ENCODE data around the gene GRM6. TPM values are rescaled to one million over a fixed set of nuclear protein-coding genes. Genes with fewer than 3 reads are reported as not detected.

Gene GRM6
- not detected in 2 replicates for total RNA-seq (2014; rRNA removed; shearing (Covaris generic))

DNA sequence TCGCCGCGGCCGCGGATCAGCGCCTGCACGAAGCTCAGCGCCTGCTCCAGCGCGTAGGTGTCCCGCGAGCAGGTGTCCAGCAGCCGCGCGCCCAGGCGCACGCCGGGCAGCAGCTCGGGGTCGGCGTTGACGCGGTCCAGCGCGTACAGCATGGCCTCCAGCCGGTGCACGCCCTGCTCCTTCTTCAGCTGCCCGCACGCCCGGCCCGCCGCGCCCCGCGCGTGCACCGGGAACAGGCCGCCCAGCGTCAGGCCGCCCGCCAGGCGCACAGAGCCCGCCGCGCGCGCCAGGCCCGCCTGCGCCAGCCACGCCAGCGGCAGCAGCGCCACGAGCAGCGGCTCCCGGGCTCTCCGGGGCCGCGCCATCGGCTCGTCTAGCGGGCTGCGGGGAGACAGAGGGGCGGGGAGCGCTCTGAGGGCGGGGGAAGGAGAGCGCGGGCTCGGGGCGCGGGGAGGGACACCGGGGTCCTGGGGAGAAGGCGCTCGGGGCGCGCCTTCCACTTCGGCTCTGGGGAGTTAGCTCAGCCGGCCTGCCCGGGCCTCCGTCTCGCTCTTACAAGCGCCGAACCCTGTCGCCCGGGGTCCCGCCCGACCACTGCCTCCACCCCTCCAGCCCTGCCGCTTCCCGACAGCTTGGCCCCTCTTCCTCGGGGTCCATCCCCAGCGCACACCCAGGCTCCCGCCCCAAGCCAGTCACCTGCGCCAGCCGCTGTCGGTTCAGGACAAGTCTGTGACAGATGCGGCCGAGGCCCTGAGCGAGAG, at the start of gene GRM6:
Gene GRM6 (minus strand): TSS at position 741 of the 761 bp plus-strand sequence. CDS start 376 bp downstream, at position 365.
- Histone ChIP-seq H3K27ac (no peak within 1 kb of the TSS), H3K4me1 (no peaks in the 10 kb centered on the region), H3K27me3 (no peaks in the 10 kb centered on the region), H3K4me3 (no peak within 1 kb of the TSS), H3K36me3 (no peaks in the 10 kb centered on the region), H3K9me3 (replicated peaks) (no peaks in the 10 kb centered on the region)
- no peak for DNase-seq

DNA sequence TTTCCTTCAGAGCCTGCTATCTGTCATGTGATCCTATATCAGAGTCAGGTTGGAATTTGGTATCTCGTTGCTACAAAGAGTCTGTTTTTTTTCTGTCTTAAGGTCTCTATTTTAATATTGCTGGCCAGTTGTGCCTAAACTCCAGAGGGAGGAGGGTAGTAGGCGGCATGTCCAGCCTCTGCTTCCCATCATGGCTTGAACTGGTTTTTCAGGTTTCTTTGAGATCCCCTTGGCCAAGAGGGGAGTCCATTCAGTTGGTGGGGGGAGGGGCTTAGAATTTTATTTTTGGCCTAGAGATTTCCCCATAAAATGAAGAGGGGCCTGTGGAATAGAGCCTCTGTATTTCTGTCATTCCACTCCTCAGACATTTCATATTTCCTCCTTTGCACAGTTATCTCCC, 49.6 kb upstream of the GRM6 start:
- H3K4me1 ChIP-seq = no peaks in the 10 kb centered on the region
- no peak overlapping the region for H3K27ac ChIP-seq
- H3K4me3 ChIP-seq = no peak overlapping the region
- no peaks in the 10 kb centered on the region for H3K27me3 ChIP-seq
- DNase-seq = no peak
- no peaks in the 10 kb centered on the region for H3K36me3 ChIP-seq
- H3K9me3 ChIP-seq (replicated peaks) = no peaks in the 10 kb centered on the region; the same call in 1 of the 2 replicates

DNA sequence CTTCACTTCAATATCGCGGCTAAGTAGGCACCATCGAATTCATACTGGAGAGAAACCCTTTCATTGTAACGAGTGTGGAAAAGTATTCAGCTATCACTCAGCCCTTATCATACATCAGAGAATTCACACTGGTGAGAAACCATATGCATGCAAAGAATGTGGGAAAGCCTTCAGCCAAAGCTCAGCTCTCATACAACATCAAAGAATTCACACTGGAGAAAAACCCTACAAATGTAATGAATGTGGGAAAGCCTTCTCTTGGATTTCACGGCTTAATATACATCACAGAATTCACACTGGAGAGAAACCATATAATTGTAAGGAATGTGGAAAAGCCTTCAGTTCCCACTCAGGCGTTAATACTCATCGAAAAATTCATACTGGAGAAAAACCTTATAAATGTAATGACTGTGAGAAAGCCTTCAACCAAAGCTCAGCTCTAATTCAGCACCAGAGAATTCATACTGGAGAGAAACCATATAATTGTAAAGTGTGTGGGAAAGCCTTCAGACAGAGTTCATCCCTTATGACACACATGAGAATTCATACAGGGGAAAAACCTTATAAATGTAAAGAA, 38.0 kb upstream of the GRM6 start:
- H3K4me3 ChIP-seq = no peak overlapping the region
- peaks cover 41% of the 10 kb centered on the region for H3K9me3 ChIP-seq (replicated peaks)
- no peaks in the 10 kb centered on the region for H3K4me1 ChIP-seq
- no peaks in the 10 kb centered on the region for H3K27me3 ChIP-seq
- no peak overlapping the region for H3K27ac ChIP-seq
- no peak for DNase-seq
- H3K36me3 ChIP-seq = peaks cover 22% of the 10 kb centered on the region

DNA sequence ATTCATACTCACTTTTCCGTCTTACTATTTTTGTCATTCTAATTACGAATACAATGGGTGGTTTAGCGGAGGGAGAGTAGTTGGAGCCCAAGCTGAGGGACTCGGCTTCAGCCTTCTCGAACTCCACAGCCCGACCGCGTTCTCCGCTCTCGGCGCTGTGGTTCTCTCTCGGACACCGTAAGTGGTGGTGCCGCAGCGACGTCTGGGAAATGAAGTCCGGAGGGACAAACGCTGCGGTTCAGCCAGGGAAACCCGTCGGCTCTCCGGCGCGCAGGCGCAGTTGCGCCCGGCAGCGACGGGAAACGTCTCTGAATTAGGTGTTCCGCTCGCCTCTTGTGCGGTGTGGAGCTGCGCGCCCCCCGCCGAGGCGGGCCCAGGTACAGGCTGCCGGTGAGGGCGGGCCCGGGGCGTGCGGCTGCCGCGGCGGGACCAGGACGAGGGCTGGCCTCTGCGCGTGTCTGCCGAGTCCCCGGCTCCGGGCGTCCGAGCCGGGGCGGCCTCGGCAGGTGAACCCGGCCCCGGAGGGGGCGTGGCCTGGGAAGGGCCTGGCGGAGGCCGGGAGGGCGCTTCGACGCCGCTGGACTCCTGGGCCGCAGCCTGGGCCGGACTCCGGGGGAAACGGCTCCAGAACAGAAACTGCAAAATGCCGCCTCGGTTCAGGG, 28.5 kb upstream of the GRM6 start, which contains the start of gene ZNF879:
Gene ZNF879 (plus strand): TSS at position 277 of the 662 bp plus-strand sequence. CDS start 1,201 bp downstream, outside the sequence.
- Histone ChIP-seq H3K4me1 (no peaks in the 10 kb centered on the region), H3K27me3 (no peaks in the 10 kb centered on the region), H3K36me3 (no peaks in the 10 kb centered on the region), H3K4me3 (peak within 1 kb of the TSS; percentile 76), H3K27ac (no peak within 1 kb of the TSS; the same call in 1 of the 2 replicates), H3K9me3 (replicated peaks) (peaks cover 4% of the 10 kb centered on the region; the same call in 1 of the 2 replicates)
- DNase-seq = peak; percentile 93 to 95

DNA sequence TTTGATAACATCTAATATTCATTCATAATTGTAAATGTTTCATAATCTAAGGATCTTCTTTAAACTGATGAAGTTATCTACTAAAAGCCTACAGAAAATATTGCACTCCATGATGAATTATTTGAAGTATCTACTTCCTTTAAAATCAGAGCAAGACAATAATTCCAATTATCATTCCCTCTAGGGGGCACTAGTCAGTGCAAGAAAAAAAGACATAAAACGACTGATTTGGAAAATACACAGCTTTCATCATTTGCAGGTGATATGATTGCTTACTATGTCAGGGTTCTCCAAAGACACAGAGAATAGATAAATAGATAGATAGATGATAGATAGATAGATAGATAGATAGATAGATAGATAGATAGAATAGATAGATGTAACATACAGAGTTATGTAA, 13.5 kb upstream of the GRM6 start:
- no peaks in the 10 kb centered on the region for H3K4me1 ChIP-seq
- H3K4me3 ChIP-seq = no peak overlapping the region

DNA sequence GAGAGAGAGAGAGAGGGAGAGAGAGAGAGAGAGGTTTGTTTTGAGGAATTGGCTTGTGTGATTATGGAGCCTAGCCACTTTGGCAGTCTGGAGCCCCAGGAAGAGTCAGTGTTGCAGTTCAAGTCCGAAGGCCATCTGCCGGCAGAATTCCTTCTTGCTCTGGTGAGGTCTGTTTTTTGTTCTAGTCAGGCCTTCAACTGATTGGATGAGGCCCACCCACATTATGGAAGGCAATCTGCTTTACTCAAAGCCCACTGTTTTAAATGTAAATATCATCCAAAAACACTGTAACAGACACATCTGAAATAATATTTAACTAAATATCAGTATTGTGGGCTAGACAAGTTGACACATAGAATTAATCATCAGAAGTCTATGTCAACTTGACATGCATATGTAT, 11.4 kb upstream of the GRM6 start:
- no peaks in the 10 kb centered on the region for H3K27me3 ChIP-seq
- H3K36me3 ChIP-seq = no peaks in the 10 kb centered on the region
- no peak overlapping the region for H3K4me3 ChIP-seq
- DNase-seq = no peak
- no peak overlapping the region for H3K27ac ChIP-seq
- no peaks in the 10 kb centered on the region for H3K4me1 ChIP-seq
- H3K9me3 ChIP-seq (replicated peaks) = peaks cover 3% of the 10 kb centered on the region; the same call in 1 of the 2 replicates

More for the DNA sequence above, 13.5 kb upstream of the GRM6 start:
- no peak overlapping the region for H3K27ac ChIP-seq
- no peaks in the 10 kb centered on the region for H3K36me3 ChIP-seq
- H3K27me3 ChIP-seq = no peaks in the 10 kb centered on the region
- peak in 1 of 2 experiments; percentile 6 for DNase-seq
- H3K9me3 ChIP-seq (replicated peaks) = peaks cover 3% of the 10 kb centered on the region; the same call in 1 of the 2 replicates

DNA sequence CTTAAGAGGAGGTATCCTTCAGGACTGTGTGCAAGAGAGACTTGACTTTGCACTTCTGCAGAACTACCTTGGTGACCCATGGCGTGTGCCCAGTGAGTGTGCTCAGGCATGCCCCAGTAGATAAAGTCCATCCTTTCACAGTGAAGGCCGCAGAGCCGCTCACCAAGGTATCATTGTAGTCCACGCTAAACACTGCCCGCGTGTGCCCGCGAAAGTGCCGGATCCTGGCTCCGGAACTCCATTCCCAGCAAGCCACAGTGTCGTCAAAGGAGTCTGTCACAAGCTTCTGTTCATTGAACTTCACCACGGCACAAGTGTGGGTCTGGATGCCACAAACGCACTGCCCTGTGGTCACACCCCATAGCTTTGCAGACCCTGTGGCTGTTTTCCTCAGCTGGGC, 3.3 kb upstream of the GRM6 start:
- Histone ChIP-seq H3K4me1 (no peaks in the 10 kb centered on the region), H3K27ac (no peak overlapping the region), H3K4me3 (no peak overlapping the region), H3K27me3 (no peaks in the 10 kb centered on the region), H3K9me3 (replicated peaks) (no peaks in the 10 kb centered on the region), H3K36me3 (no peaks in the 10 kb centered on the region)
- DNase-seq = no peak

DNA sequence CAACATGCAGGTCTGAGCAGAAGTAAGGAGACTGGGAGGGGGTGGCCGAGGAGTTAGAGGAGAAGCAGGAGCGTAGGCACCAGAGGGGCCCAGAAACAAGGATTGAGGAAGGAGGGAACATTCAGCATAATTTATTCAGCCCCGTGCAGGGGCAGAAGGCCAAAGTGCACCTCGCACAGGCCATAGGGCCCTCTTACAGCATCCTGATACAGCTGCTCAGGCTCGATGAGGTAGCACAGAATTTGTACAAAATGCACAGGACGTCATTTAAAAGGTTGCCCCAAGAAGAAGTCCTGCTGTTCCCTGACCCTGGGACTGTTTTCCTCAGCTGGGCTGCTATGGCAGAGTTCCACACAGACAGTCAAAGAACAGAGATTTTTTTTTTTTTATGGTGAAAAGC, 2.1 kb upstream of the GRM6 start:
- Histone ChIP-seq H3K27ac (no peak overlapping the region), H3K9me3 (replicated peaks) (no peaks in the 10 kb centered on the region), H3K27me3 (no peaks in the 10 kb centered on the region), H3K36me3 (no peaks in the 10 kb centered on the region), H3K4me3 (no peak overlapping the region), H3K4me1 (no peaks in the 10 kb centered on the region)
- DNase-seq = no peak

DNA sequence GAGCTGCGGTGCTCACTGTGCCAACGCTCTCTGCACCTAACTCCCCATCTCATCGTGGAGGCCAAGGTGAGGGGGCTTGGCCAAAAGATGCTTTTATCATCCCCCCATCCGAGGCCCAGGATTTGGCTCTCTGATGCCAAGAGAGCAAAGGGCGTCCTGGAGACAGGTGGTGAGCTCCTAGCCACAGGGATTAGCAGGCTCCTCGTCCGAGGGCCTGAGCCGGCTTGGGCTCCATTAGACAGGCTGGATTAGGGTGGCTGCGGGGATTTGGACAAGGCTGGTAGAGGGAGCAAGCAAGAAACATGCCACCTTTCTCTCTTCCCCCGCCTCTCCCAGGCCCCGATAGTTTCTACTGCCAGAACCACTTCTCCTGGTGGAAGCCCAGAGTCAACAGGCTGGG, 1.0 kb upstream of the GRM6 start:
- Histone ChIP-seq H3K4me3 (no peak overlapping the region), H3K9me3 (replicated peaks) (no peaks in the 10 kb centered on the region)
- no peak for DNase-seq

DNA sequence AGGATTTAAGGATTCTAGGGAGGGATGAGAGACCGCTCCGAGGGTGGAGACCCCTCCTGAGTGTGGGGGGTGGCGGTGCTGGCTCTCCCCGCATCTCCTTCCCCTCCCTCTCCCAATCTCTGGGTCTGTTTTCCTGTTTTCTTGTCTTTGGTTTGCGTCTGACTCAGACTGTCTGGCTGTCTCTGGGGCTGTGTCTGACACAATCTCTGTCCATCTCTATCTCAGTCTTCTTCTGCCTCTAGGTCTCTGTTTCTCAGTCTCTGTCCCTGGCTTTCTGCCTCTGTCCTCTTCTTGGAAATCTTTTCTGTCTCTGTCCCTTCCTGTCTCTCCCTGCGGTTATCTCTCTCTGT, 196 bp upstream of the GRM6 start:
- Histone ChIP-seq H3K4me1 (no peaks in the 10 kb centered on the region), H3K36me3 (no peaks in the 10 kb centered on the region), H3K27ac (no peak overlapping the region), H3K9me3 (replicated peaks) (no peaks in the 10 kb centered on the region), H3K27me3 (no peaks in the 10 kb centered on the region), H3K4me3 (no peak overlapping the region)
- DNase-seq = no peak

More for the DNA sequence above, 1.0 kb upstream of the GRM6 start:
- H3K4me1 ChIP-seq = no peaks in the 10 kb centered on the region
- H3K27me3 ChIP-seq = no peaks in the 10 kb centered on the region
- no peak overlapping the region for H3K27ac ChIP-seq
- H3K36me3 ChIP-seq = no peaks in the 10 kb centered on the region

DNA sequence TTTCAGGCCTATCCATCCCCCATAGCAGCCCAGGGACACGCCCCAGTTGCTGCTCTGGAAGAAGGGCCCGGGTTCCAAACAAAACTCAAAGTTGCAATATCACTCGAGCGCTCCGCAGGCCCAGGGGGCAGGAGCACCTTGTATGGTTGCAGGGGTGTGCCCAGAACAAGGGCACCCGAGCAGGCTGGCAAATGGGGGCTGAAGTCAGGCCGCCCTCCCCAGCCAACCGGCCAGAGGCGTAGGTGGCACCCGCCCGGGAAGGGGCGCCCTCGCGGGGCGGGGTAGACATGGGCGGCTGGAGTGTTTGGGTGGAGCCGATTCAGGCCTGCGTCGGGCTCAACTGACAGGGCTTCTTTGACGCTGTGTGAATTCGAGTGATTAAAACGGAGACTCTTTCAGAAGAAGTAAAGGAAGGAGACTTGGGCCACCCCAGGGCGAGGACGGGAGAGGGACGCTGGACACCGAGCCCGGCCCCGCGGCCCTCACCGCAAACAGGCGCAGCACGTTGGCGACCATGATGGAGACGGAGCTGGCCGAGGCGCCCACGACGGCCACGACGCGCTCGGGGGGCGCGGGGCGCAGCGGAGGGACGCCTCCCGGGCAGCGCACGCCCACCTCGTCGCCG, 1.1 kb downstream of the GRM6 start:
- Histone ChIP-seq H3K36me3 (no peaks in the 10 kb centered on the region), H3K9me3 (replicated peaks) (no peaks in the 10 kb centered on the region), H3K4me3 (no peak overlapping the region), H3K27me3 (no peaks in the 10 kb centered on the region), H3K4me1 (no peaks in the 10 kb centered on the region), H3K27ac (no peak overlapping the region)
- DNase-seq = no peak

DNA sequence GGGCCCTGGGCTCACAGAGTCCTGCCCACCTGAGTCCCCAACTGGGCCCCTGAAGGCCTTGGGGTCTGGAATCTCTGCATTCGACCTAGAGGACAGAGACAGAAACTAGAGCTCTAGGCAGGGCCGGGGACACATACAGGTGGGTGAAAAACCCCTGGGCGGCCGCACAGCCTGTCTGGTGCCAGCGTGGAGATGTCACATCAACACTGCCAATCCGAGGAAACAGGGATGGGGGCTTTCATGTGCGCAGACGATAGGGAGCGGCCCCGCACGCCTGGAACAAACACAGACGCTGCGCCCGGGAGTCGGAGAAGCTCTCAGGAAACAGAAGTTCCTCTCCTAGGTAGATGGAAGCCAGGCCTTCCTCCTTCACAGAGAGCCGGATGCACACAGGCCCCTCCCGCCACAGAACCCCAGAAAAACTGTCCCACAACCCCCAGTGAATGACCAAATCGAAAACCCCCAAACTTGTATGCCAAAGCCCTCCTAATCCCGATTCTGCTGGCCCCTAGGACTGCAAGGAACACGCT, 1.8 kb downstream of the GRM6 start:
- Histone ChIP-seq H3K4me3 (no peak overlapping the region), H3K9me3 (replicated peaks) (no peaks in the 10 kb centered on the region), H3K27ac (no peak overlapping the region), H3K4me1 (no peaks in the 10 kb centered on the region), H3K36me3 (no peaks in the 10 kb centered on the region), H3K27me3 (no peaks in the 10 kb centered on the region)
- DNase-seq = no peak

DNA sequence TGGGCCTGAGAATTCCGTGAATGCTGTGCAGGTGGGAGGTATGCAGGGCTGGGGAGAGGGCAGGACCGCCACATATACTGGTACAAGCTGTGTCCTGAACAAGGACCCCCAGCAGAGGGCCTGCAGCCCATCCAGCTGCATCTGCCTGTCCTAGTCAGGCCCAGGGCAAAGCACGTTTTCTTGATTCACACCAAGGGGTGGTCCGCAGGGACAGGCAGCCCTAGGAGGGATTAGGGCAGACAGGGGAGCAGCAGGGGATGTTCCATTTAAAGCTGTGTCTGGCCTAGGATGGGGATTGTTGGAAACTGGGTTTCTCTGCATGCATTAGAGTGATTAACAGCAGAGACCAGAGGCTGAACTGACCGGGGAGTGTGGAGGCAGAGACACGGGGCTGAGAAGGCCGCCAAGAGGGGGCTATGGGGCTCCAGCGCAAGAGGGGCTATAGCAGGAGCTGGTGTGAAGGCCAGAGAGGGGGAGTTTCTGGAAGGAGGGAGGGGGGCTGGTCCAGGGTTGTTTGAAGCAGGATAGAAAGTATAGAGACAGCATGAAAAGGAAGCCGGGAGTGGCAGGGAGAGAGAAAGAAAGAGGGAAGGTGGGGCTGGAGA, 2.7 kb downstream of the GRM6 start:
- no peaks in the 10 kb centered on the region for H3K27me3 ChIP-seq
- H3K9me3 ChIP-seq (replicated peaks) = no peaks in the 10 kb centered on the region
- no peak for DNase-seq
- no peak overlapping the region for H3K4me3 ChIP-seq
- no peak overlapping the region for H3K27ac ChIP-seq
- no peaks in the 10 kb centered on the region for H3K4me1 ChIP-seq
- H3K36me3 ChIP-seq = no peaks in the 10 kb centered on the region

Measured in SJCRH30 (cell line).